Left lung (tissue), 14 donors: ENCODE measurements around the gene EIF3D. TPM values are rescaled to one million over a fixed set of nuclear protein-coding genes. Genes with fewer than 3 reads are reported as not detected.

Experiments
- ATAC-seq: fragments of 200-7000 bp; cut with Tn5 transposase; one replicate; pipeline ENCODE4 v1.9.1; 2020; ENCODE audit warnings: moderate library complexity
- DNase-seq, 4 donors: peaks; one replicate each; pipeline ENCODE4 v3.0.0-alpha.2; 2013 to 2020
- H3K27ac ChIP-seq, 2 donors: fragments of 200-600 bp; sonication (generic) in 1 of 2; one replicate each; pipeline versions ENCODE4 v1.5.0 to v1.8.0; 2020 to 2021
- H3K27me3 ChIP-seq, 2 donors: fragments of 200-600 bp; sonication (generic) in 1 of 2; one replicate each; pipeline versions ENCODE4 v1.5.0 to v1.8.0; 2020 to 2021
- H3K36me3 ChIP-seq, 2 donors: fragments of 200-600 bp; sonication (generic) in 1 of 2; one replicate each; pipeline versions ENCODE4 v1.5.0 to v1.8.0; 2020 to 2021
- H3K4me1 ChIP-seq, 2 donors: fragments of 200-600 bp; one replicate each; pipeline ENCODE4 v1.8.0; 2021
- H3K4me3 ChIP-seq, 2 donors: fragments of 200-600 bp; sonication (generic) in 1 of 2; one replicate each; pipeline versions ENCODE4 v1.5.0 to v1.8.0; 2020 to 2021; ENCODE audit warnings: mild to moderate bottlenecking in 1 of 2
- H3K9me3 ChIP-seq, 2 donors: fragments of 200-600 bp; sonication (generic) in 1 of 2; one replicate each; pipeline versions ENCODE4 v1.5.0 to v1.8.0; 2020 to 2021
- CTCF ChIP-seq, 2 donors: fragments of 200-600 bp; sonication (generic) in 1 of 2; IDR thresholded peaks; one replicate each; pipeline versions ENCODE4 v1.5.0 to v1.8.0; 2021; ENCODE audit warnings: antibody characterized with exemption in 2 of 2
- intact Hi-C, 2 donors: fragments of 100-400 bp; cut with DNase I; formaldehyde crosslinking; loops; one replicate each; pipeline versions ENCODE4 v1.11.2 to v1.14.2; 2022
- long read RNA-seq, 12 donors: library from polyadenylated mRNA in 2 of 12; unstranded in 2 of 12; transcript quantifications; one replicate each; pipeline ENCODE4 v2.0.0 and lab custom pipeline, GENCODE V29; 2019 to 2026
- polyA plus RNA-seq, 6 donors: library from polyadenylated mRNA; unstranded; fragments of 120-200 nt; gene quantifications; one replicate each; pipeline ENCODE4 v1.2.1, GENCODE V29; 2013; ENCODE audit not compliant: insufficient read length in 6 of 6
- total RNA-seq, 2 donors: library from RNA; stranded (reverse); fragmentation: NEBNext Ultra II Directional; extraction: Animal tissue kit (Norgen Biotek cat#: 25700); gene quantifications; one replicate each; pipeline ENCODE4 v1.2.1, GENCODE V29; 2021
- donor health status: DM: no; HTN: yes; CAD: no.
- donor health status: DM: no; HTN: no; CAD: no.

The EIF3D gene
- total RNA-seq (100 to 1,000 TPM; 116 to 141 TPM), polyA plus RNA-seq (100 to 1,000 TPM; 259 to 294 (median 279) TPM)
- long read RNA-seq, donor 1, transcript EIF3D-209 (3 exons, 887 nt): minor isoform, 23 of 169 reads
- long read RNA-seq, donor 1, transcript EIF3D-201 (15 exons, 2,155 nt): major isoform, 41 of 169 reads
- long read RNA-seq, donor 1, partial matches to known transcripts: 91 of 169 reads
- long read RNA-seq, donor 1, other reads (novel, unspliced or antisense): 9 of 169 reads
- long read RNA-seq, donor 2, transcript EIF3D-201 (15 exons, 2,155 nt): major isoform, 37 of 123 reads
- long read RNA-seq, donor 2, transcript EIF3D-209 (3 exons, 887 nt): minor isoform, 11 of 123 reads
- long read RNA-seq, donor 2, partial matches to known transcripts: 62 of 123 reads
- long read RNA-seq, donor 2, other reads (novel, unspliced or antisense): 11 of 123 reads
- long read RNA-seq, donor 3, transcript EIF3D-209 (3 exons, 887 nt): minor isoform, 17 of 124 reads
- long read RNA-seq, donor 3, transcript EIF3D-201 (15 exons, 2,155 nt): major isoform, 70 of 124 reads
- long read RNA-seq, donor 3, partial matches to known transcripts: 26 of 124 reads
- long read RNA-seq, donor 3, other reads (novel, unspliced or antisense): 11 of 124 reads
- long read RNA-seq, donor 4, transcript EIF3D-201 (15 exons, 2,155 nt): major isoform, 91 of 107 reads
- long read RNA-seq, donor 4, partial matches to known transcripts: 8 of 107 reads
- long read RNA-seq, donor 4, other reads (novel, unspliced or antisense): 8 of 107 reads
- long read RNA-seq, donor 5, transcript EIF3D-201 (15 exons, 2,155 nt): major isoform, 42 of 104 reads
- long read RNA-seq, donor 5, transcript EIF3D-209 (3 exons, 887 nt): minor isoform, 12 of 104 reads
- long read RNA-seq, donor 5, partial matches to known transcripts: 34 of 104 reads
- long read RNA-seq, donor 5, other reads (novel, unspliced or antisense): 14 of 104 reads
- long read RNA-seq, donor 6, transcript EIF3D-209 (3 exons, 887 nt): minor isoform, 21 of 132 reads
- long read RNA-seq, donor 6, transcript EIF3D-201 (15 exons, 2,155 nt): major isoform, 59 of 132 reads
- long read RNA-seq, donor 6, partial matches to known transcripts: 32 of 132 reads
- long read RNA-seq, donor 6, other reads (novel, unspliced or antisense): 17 of 132 reads
- long read RNA-seq, donor 7, transcript EIF3D-201 (15 exons, 2,155 nt): major isoform, 30 of 47 reads
- long read RNA-seq, donor 7, partial matches to known transcripts: 9 of 47 reads
- long read RNA-seq, donor 7, other reads (novel, unspliced or antisense): 5 of 47 reads
- long read RNA-seq, donor 8, transcript EIF3D-209 (3 exons, 887 nt): minor isoform, 13 of 39 reads
- long read RNA-seq, donor 8, transcript EIF3D-201 (15 exons, 2,155 nt): major isoform, 23 of 39 reads
- long read RNA-seq, donor 8, partial matches to known transcripts: 0 of 39 reads
- long read RNA-seq, donor 8, other reads (novel, unspliced or antisense): 0 of 39 reads
- long read RNA-seq, donor 9, partial matches to known transcripts: 0 of 1 reads
- long read RNA-seq, donor 9, other reads (novel, unspliced or antisense): 0 of 1 reads
- long read RNA-seq, donor 10, transcript EIF3D-201 (15 exons, 2,155 nt): major isoform, 87 of 102 reads
- long read RNA-seq, donor 10, partial matches to known transcripts: 4 of 102 reads
- long read RNA-seq, donor 10, other reads (novel, unspliced or antisense): 11 of 102 reads
- long read RNA-seq, donor 11, transcript EIF3D-201 (15 exons, 2,155 nt): major isoform, 15 of 33 reads
- long read RNA-seq, donor 11, transcript EIF3D-209 (3 exons, 887 nt): minor isoform, 5 of 33 reads
- long read RNA-seq, donor 11, partial matches to known transcripts: 11 of 33 reads
- long read RNA-seq, donor 11, other reads (novel, unspliced or antisense): 0 of 33 reads
- long read RNA-seq, donor 12, transcript EIF3D-209 (3 exons, 887 nt): minor isoform, 19 of 73 reads
- long read RNA-seq, donor 12, transcript EIF3D-201 (15 exons, 2,155 nt): major isoform, 30 of 73 reads
- long read RNA-seq, donor 12, partial matches to known transcripts: 14 of 73 reads
- long read RNA-seq, donor 12, other reads (novel, unspliced or antisense): 10 of 73 reads

GRCh38 chr22:36528795-36529751 is at the start of gene EIF3D:
Gene EIF3D, minus strand, starts transcription at chr22:36529166. Its CDS starts 3,045 bp downstream, at chr22:36526121.
- peak within 1 kb of the TSS; percentile 89 to 94 for H3K27ac ChIP-seq
- intact Hi-C loops: no loop called here
- H3K4me1 ChIP-seq: peaks cover 13 to 34% of the 10 kb centered on the region in 2 donors
- H3K36me3 ChIP-seq: peaks cover 3 to 36% of the 10 kb centered on the region in 2 donors
- H3K4me3 ChIP-seq: peak within 1 kb of the TSS; percentile 87 to 96
- no peak for TF ChIP-seq CTCF (IDR thresholded peaks at IDR 0.05)
- H3K27me3 ChIP-seq: no peaks in the 10 kb centered on the region
- no peaks in the 10 kb centered on the region for H3K9me3 ChIP-seq
- ATAC-seq (peak; percentile 94), DNase-seq (peak; percentile 97 to 99 (median 98))

- intact Hi-C loops: no loop called here
- TF ChIP-seq CTCF (IDR thresholded peaks at IDR 0.05): no peak
- no peaks in the 10 kb centered on the region for H3K9me3 ChIP-seq
- H3K4me1 ChIP-seq: no peaks in the 10 kb centered on the region
- H3K36me3 ChIP-seq: no peaks in the 10 kb centered on the region
- ATAC-seq (no peak), DNase-seq (no peak)
- H3K4me3 ChIP-seq: no peak overlapping the region
- H3K27ac ChIP-seq: no peak overlapping the region
- H3K27me3 ChIP-seq: peaks cover 0 to 39% of the 10 kb centered on the region in 2 donors
These were observed 49.7 kb upstream of the EIF3D start for GRCh38 chr22:36578619-36579018.

GRCh38 chr22:36577019-36577418 is 48.1 kb upstream of the EIF3D start:
- H3K36me3 ChIP-seq: no peaks in the 10 kb centered on the region
- H3K4me3 ChIP-seq: no peak overlapping the region
- DNase-seq (peak in 1 of 4 donors; percentile 33), ATAC-seq (no peak)
- no peak overlapping the region for H3K27ac ChIP-seq
- H3K9me3 ChIP-seq: no peaks in the 10 kb centered on the region
- H3K4me1 ChIP-seq: no peaks in the 10 kb centered on the region
- no peak for TF ChIP-seq CTCF (IDR thresholded peaks at IDR 0.05)
- intact Hi-C loops: no loop called here
- peaks cover 0 to 31% of the 10 kb centered on the region in 2 donors for H3K27me3 ChIP-seq
